ENCODE measurements around the gene B3GALNT2. TPM values are rescaled to one million over a fixed set of nuclear protein-coding genes. Genes with fewer than 3 reads are reported as not detected.

The B3GALNT2 gene
- total RNA-seq, 3 donors from 2014 or later = 21.4 to 34.8 (median 25.9) TPM

DNA sequence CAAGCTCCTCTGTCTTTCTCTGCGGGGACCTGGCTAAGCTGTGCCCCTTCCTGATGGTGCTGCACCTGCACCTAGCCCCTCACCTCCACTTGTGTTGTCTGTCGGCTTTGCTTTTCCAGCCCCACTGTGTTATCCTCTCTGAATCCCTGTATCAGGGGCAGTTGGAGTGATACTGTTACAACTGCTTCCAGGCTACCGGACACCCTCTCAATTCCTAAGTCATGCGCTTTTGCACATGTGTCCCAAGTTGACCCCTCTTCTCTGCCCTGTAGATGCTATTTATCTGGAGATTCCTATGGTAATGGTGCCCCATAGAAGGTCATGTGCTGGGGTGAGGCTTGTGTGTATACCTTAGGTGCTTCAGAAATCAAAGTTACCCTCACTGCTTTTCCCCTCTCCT lies 78.1 kb downstream of the B3GALNT2 start:
- no peak overlapping the region for H3K27ac ChIP-seq
- no peak for DNase-seq (ENCODE audit: low spot score in 2 of 2)
- intact Hi-C loops (cut with DNase I; ENCODE audit: low total_unique reads) = no loop called here

DNA sequence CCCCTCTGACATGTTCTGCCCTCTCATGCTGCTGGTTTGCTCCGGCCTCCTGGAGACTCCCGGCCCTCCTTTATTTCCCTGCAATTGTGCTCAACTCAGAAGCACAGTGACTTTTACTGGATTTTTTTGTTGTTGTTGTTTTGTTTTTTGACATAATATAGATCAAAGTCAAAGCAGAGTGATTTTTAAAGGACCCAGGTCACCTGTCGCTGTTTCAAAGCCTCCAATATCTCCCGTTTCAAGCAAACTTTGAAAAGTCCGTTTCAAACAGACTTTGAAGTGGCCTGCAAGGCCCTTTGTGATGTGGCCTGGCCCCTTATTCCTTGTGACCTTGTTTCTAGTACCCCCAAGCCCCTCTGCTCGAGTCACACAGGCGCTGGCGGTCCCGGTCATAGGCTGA lies 78.9 kb downstream of the B3GALNT2 start:
- no peak overlapping the region for H3K27ac ChIP-seq
- no peak overlapping the region for H3K4me3 ChIP-seq
- no peaks in the 10 kb centered on the region for H3K36me3 ChIP-seq
- H3K27me3 ChIP-seq = no peaks in the 10 kb centered on the region
- peaks cover 0 to 2% of the 10 kb centered on the region in 2 donors for H3K4me1 ChIP-seq
- no peak for TF ChIP-seq CTCF (IDR thresholded peaks at IDR 0.05)
- no peak for TF ChIP-seq POLR2AphosphoS5 (IDR thresholded peaks at IDR 0.05)
- TF ChIP-seq POLR2A (IDR thresholded peaks at IDR 0.05) = no peak
- intact Hi-C loops (cut with DNase I; ENCODE audit: low total_unique reads) = no loop called here
- no peak for DNase-seq (ENCODE audit: low spot score in 2 of 2)
- no peaks in the 10 kb centered on the region for H3K9me3 ChIP-seq

More for the DNA sequence above, 78.1 kb downstream of the B3GALNT2 start:
- no peak overlapping the region for H3K4me3 ChIP-seq
- H3K36me3 ChIP-seq = no peaks in the 10 kb centered on the region
- no peak for TF ChIP-seq POLR2AphosphoS5 (IDR thresholded peaks at IDR 0.05)
- TF ChIP-seq CTCF (IDR thresholded peaks at IDR 0.05) = no peak
- no peak for TF ChIP-seq POLR2A (IDR thresholded peaks at IDR 0.05)
- no peaks in the 10 kb centered on the region for H3K27me3 ChIP-seq
- no peaks in the 10 kb centered on the region for H3K9me3 ChIP-seq
- peaks cover 0 to 2% of the 10 kb centered on the region in 2 donors for H3K4me1 ChIP-seq

GRCh38 chr1:235424092-235424491 lies 80.2 kb downstream of the B3GALNT2 start:
- intact Hi-C loops (cut with DNase I; ENCODE audit: low total_unique reads) = no loop called here
- Histone ChIP-seq H3K4me1 (peaks cover 0 to 2% of the 10 kb centered on the region in 2 donors), H3K9me3 (no peaks in the 10 kb centered on the region), H3K4me3 (no peak overlapping the region), H3K27me3 (no peaks in the 10 kb centered on the region), H3K36me3 (no peaks in the 10 kb centered on the region), H3K27ac (no peak overlapping the region)
- TF ChIP-seq CTCF (IDR thresholded peaks at IDR 0.05) (no peak), POLR2A (IDR thresholded peaks at IDR 0.05) (no peak), POLR2AphosphoS5 (IDR thresholded peaks at IDR 0.05) (no peak)
- DNase-seq (ENCODE audit: low spot score in 2 of 2) = no peak

DNA sequence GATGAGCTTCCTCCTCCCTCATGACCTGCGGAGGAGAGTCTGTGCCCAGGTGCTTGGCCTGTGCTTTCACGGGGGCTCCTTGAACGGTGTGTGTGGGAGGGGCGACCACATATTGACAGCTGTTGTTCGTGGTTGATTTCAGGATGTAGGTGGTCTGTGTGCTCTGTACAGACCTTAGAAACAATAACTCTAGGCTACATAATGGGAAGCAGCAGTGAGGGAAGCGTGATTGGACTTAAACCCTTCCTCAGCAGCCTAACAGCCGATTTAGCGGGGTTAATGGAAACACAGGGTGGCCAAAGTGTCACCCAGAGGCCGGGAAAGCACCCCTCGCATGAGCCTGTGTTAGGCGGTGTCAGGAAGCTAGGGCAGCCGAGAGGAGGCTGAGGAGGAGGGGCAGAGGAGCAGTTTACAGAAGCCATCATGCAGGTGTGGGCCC lies 81.0 kb downstream of the B3GALNT2 start:
- intact Hi-C loops (cut with DNase I; ENCODE audit: low total_unique reads) = no loop called here
- no peak for DNase-seq (ENCODE audit: low spot score in 2 of 2)

DNA sequence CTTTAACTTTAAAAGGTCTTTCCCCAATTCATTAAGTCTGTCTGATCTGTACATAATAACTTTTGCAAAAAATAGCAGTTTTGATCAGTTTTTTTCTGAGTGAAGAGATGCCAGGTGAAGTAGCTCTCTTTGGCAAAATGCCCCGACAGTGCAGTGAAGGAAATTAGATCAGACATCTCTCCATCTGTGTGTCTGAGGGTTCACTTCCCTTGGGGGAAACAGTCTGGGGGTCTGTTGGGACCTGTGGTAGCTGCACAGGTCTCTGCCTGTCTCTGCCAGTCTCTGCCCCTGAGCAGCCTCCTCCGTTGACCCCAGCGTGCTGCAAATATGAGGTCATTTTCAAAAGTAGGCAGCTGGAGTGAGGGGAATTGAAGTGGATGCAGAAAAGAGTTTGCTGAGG lies 82.5 kb downstream of the B3GALNT2 start:
- TF ChIP-seq POLR2A (IDR thresholded peaks at IDR 0.05) (no peak), POLR2AphosphoS5 (IDR thresholded peaks at IDR 0.05) (no peak), CTCF (IDR thresholded peaks at IDR 0.05) (no peak)
- intact Hi-C loops (cut with DNase I; ENCODE audit: low total_unique reads) = no loop called here
- no peak for DNase-seq (ENCODE audit: low spot score in 2 of 2)

More for the DNA sequence above, 81.0 kb downstream of the B3GALNT2 start:
- H3K27ac ChIP-seq = no peak overlapping the region
- peaks cover 0 to 2% of the 10 kb centered on the region in 2 donors for H3K4me1 ChIP-seq
- TF ChIP-seq CTCF (IDR thresholded peaks at IDR 0.05) (no peak), POLR2AphosphoS5 (IDR thresholded peaks at IDR 0.05) (no peak), POLR2A (IDR thresholded peaks at IDR 0.05) (no peak)
- H3K4me3 ChIP-seq = no peak overlapping the region
- no peaks in the 10 kb centered on the region for H3K27me3 ChIP-seq
- H3K36me3 ChIP-seq = no peaks in the 10 kb centered on the region
- no peaks in the 10 kb centered on the region for H3K9me3 ChIP-seq

More for the DNA sequence above, 82.5 kb downstream of the B3GALNT2 start:
- no peaks in the 10 kb centered on the region for H3K27me3 ChIP-seq
- peaks cover 0 to 2% of the 10 kb centered on the region in 2 donors for H3K4me1 ChIP-seq
- no peaks in the 10 kb centered on the region for H3K36me3 ChIP-seq
- no peaks in the 10 kb centered on the region for H3K9me3 ChIP-seq
- no peak overlapping the region for H3K4me3 ChIP-seq
- no peak overlapping the region for H3K27ac ChIP-seq

Data from breast epithelium (tissue), 4 donors.